ENCODE data around the gene ST8SIA2. TPM values are rescaled to one million over a fixed set of nuclear protein-coding genes. Genes with fewer than 3 reads are reported as not detected.

The ST8SIA2 gene
- polyA plus RNA-seq, 1 donor from 2014 or later = 24.0 TPM

DNA sequence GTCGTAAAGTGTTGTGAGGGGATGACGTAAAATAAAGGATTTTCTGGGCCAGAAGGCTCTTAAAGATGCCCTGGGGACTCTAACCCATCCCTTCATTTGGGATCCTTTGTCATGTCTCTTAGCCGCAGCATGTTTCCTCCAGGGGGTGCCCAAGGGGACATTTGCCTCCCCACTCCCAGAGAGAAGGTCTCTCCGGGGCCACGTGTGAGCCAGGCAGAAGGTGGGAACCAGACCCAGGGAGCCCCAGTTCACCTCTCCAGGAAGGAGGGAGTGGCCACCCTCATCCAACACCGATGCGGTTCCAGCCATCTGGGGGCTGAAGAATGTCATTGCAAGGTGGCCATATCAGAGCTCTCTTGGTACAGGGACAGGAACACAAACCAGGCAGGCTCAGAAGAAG lies 25.2 kb downstream of the ST8SIA2 start:
- no peak overlapping the region for H3K4me2 ChIP-seq (ENCODE audit: low read length)
- H3K27me3 ChIP-seq (ENCODE audit: insufficient read depth, low read depth, low read length) = no peaks in the 10 kb centered on the region
- no peaks in the 10 kb centered on the region for H3F3A ChIP-seq (ENCODE audit: insufficient read depth, low read length, poor library complexity, severe bottlenecking)
- H3K4me3 ChIP-seq (ENCODE audit: low read length) = no peak overlapping the region
- TF ChIP-seq EP300 (conservative IDR thresholded peaks at IDR 0.05; ENCODE audit: poor library complexity, severe bottlenecking) (no peak), POLR2AphosphoS5 (IDR thresholded peaks at IDR 0.05) (peak; percentile 6)
- H3K9ac ChIP-seq (ENCODE audit: low read length) = no peak overlapping the region
- H3K79me2 ChIP-seq (replicated peaks; ENCODE audit: insufficient read depth, low read length) = peaks cover 30% of the 10 kb centered on the region
- H2AFZ ChIP-seq (ENCODE audit: low read depth, low read length) = no peak overlapping the region
- H3K27ac ChIP-seq (ENCODE audit: low read length) = no peak overlapping the region
- no peaks in the 10 kb centered on the region for H4K20me1 ChIP-seq (ENCODE audit: insufficient read depth)
- H3K9me2 ChIP-seq (ENCODE audit: insufficient read depth, low read length) = no peaks in the 10 kb centered on the region
- H3K9me3 ChIP-seq (ENCODE audit: low read length) = no peaks in the 10 kb centered on the region
- peaks cover 14% of the 10 kb centered on the region for H3K36me3 ChIP-seq (ENCODE audit: insufficient read depth, low read length)

DNA sequence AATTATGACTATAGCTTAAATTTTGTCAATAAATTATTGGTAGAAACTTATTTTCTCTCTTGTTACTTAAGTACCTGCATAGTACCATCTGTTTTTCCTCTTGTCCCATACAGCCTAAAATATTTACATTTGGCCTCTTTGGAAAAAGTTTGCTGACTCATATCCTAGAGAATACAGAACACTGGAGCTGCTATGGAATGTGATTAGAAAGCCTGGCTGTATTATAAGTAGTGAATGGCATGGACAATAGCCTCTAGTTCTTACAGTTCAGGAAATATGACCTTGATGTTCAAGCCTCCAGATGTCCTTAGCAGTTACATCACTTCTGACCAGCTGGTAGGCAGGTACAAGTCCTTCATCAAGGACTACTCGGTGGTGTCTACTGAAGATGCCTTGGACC lies 28.3 kb downstream of the ST8SIA2 start:
- H3K9me2 ChIP-seq (ENCODE audit: insufficient read depth, low read length) = no peaks in the 10 kb centered on the region
- no peak for TF ChIP-seq EZH2 (IDR thresholded peaks at IDR 0.05; ENCODE audit: borderline replicate concordance, insufficient read depth, low read length, poor library complexity, severe bottlenecking)
- no peak for TF ChIP-seq POLR2AphosphoS5 (IDR thresholded peaks at IDR 0.05)
- no peak for TF ChIP-seq SMC3 (conservative IDR thresholded peaks at IDR 0.05; ENCODE audit: poor library complexity)
- TF ChIP-seq MXI1 (conservative IDR thresholded peaks at IDR 0.05; ENCODE audit: poor library complexity, severe bottlenecking) = no peak
- TF ChIP-seq, protein P1, sequence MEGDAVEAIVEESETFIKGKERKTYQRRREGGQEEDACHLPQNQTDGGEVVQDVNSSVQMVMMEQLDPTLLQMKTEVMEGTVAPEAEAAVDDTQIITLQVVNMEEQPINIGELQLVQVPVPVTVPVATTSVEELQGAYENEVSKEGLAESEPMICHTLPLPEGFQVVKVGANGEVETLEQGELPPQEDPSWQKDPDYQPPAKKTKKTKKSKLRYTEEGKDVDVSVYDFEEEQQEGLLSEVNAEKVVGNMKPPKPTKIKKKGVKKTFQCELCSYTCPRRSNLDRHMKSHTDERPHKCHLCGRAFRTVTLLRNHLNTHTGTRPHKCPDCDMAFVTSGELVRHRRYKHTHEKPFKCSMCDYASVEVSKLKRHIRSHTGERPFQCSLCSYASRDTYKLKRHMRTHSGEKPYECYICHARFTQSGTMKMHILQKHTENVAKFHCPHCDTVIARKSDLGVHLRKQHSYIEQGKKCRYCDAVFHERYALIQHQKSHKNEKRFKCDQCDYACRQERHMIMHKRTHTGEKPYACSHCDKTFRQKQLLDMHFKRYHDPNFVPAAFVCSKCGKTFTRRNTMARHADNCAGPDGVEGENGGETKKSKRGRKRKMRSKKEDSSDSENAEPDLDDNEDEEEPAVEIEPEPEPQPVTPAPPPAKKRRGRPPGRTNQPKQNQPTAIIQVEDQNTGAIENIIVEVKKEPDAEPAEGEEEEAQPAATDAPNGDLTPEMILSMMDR (IDR thresholded peaks at IDR 0.05; ENCODE audit: poor library complexity, severe bottlenecking) = no peak
- no peak for TF ChIP-seq TAF1 (IDR thresholded peaks at IDR 0.05; ENCODE audit: low read depth)
- no peak for TF ChIP-seq EP300 (conservative IDR thresholded peaks at IDR 0.05; ENCODE audit: poor library complexity, severe bottlenecking)
- TF ChIP-seq RAD21 (conservative IDR thresholded peaks at IDR 0.05) = no peak
- TF ChIP-seq, protein P2, sequence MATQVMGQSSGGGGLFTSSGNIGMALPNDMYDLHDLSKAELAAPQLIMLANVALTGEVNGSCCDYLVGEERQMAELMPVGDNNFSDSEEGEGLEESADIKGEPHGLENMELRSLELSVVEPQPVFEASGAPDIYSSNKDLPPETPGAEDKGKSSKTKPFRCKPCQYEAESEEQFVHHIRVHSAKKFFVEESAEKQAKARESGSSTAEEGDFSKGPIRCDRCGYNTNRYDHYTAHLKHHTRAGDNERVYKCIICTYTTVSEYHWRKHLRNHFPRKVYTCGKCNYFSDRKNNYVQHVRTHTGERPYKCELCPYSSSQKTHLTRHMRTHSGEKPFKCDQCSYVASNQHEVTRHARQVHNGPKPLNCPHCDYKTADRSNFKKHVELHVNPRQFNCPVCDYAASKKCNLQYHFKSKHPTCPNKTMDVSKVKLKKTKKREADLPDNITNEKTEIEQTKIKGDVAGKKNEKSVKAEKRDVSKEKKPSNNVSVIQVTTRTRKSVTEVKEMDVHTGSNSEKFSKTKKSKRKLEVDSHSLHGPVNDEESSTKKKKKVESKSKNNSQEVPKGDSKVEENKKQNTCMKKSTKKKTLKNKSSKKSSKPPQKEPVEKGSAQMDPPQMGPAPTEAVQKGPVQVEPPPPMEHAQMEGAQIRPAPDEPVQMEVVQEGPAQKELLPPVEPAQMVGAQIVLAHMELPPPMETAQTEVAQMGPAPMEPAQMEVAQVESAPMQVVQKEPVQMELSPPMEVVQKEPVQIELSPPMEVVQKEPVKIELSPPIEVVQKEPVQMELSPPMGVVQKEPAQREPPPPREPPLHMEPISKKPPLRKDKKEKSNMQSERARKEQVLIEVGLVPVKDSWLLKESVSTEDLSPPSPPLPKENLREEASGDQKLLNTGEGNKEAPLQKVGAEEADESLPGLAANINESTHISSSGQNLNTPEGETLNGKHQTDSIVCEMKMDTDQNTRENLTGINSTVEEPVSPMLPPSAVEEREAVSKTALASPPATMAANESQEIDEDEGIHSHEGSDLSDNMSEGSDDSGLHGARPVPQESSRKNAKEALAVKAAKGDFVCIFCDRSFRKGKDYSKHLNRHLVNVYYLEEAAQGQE (IDR thresholded peaks at IDR 0.05; ENCODE audit: borderline replicate concordance) = no peak
- H3K4me2 ChIP-seq (ENCODE audit: low read length) = no peak overlapping the region
- H3K4me3 ChIP-seq (ENCODE audit: low read length) = no peak overlapping the region
- H3K9me3 ChIP-seq (ENCODE audit: low read length) = no peaks in the 10 kb centered on the region
- no peaks in the 10 kb centered on the region for H3F3A ChIP-seq (ENCODE audit: insufficient read depth, low read length, poor library complexity, severe bottlenecking)
- H3K36me3 ChIP-seq (ENCODE audit: insufficient read depth, low read length) = peaks cover 10% of the 10 kb centered on the region
- H3K27ac ChIP-seq (ENCODE audit: low read length) = no peak overlapping the region
- H3K27me3 ChIP-seq (ENCODE audit: insufficient read depth, low read depth, low read length) = no peaks in the 10 kb centered on the region
- H4K20me1 ChIP-seq (ENCODE audit: insufficient read depth) = no peaks in the 10 kb centered on the region
- no peak overlapping the region for H3K9ac ChIP-seq (ENCODE audit: low read length)
- H2AFZ ChIP-seq (ENCODE audit: low read depth, low read length) = no peak overlapping the region
- peaks cover 48% of the 10 kb centered on the region for H3K79me2 ChIP-seq (replicated peaks; ENCODE audit: insufficient read depth, low read length)

All from neural cell (in vitro differentiated cells).